ENCODE data around the gene TAOK1.
"Not testable (repeated sequence)": the region's sequence is repeated elsewhere in the genome, so short reads cannot be mapped to it uniquely, and the experiment has no call there.

The TAOK1 gene

DNA sequence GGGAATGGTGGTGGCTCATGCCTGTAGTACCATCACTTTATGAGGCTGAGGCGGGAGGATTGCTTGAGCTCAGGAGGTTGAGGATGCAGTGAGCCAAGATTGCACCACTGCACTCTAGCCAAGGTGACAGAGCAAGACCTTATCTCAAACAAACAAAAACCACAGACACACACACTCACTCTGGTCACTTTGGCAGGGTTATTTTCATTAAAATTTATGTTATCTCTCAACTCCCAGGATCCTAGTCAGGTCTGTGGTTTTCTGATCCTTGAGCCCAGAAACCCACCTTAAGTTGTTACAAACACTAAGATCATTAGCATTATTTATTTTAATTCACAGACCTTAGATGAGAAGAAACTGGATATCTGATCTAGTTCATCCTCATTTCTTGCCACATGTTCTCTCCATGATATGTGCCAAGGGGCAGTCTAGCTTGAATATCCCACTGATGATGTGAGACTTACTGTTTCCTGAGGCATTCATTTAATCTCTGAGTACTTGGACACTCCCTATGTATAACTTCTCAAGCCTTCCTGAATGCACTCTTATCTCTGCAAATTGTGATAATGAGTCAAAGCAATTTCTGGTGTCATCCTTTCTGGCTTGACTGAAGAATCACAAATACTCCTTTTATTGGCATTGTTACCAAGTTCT lies 167.0 kb downstream of the TAOK1 start:
- TF ChIP-seq, protein P1, sequence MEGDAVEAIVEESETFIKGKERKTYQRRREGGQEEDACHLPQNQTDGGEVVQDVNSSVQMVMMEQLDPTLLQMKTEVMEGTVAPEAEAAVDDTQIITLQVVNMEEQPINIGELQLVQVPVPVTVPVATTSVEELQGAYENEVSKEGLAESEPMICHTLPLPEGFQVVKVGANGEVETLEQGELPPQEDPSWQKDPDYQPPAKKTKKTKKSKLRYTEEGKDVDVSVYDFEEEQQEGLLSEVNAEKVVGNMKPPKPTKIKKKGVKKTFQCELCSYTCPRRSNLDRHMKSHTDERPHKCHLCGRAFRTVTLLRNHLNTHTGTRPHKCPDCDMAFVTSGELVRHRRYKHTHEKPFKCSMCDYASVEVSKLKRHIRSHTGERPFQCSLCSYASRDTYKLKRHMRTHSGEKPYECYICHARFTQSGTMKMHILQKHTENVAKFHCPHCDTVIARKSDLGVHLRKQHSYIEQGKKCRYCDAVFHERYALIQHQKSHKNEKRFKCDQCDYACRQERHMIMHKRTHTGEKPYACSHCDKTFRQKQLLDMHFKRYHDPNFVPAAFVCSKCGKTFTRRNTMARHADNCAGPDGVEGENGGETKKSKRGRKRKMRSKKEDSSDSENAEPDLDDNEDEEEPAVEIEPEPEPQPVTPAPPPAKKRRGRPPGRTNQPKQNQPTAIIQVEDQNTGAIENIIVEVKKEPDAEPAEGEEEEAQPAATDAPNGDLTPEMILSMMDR (conservative IDR thresholded peaks at IDR 0.05; ENCODE audit: low read depth, low read length) = no peak
- no peak overlapping the region for H3K4me3 ChIP-seq (ENCODE audit: low read length)
- DNase-seq (ENCODE audit: low read depth) = no peak

DNA sequence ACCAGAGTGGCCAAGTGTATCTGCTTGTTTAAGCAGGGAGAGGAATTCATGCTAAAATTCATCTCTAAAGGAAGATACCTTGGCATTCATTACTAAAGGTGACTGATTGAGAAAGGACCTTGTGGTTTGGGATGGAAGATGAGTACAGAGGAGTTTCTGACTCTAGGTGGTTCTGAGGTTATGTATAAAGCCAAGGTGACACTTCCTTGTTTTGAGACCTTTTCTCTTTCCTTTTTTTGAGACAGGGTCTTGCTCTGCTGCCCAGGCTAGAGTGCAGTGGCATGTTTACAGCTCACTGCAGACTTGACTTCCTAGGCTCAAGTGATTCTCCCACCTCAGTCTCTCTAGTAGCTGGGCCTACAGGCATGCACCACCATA lies 167.6 kb downstream of the TAOK1 start:
- TF ChIP-seq, protein P1 (conservative IDR thresholded peaks at IDR 0.05; ENCODE audit: low read depth, low read length) = no peak
- DNase-seq (ENCODE audit: low read depth) = no peak
- H3K4me3 ChIP-seq (ENCODE audit: low read length) = no peak overlapping the region

DNA sequence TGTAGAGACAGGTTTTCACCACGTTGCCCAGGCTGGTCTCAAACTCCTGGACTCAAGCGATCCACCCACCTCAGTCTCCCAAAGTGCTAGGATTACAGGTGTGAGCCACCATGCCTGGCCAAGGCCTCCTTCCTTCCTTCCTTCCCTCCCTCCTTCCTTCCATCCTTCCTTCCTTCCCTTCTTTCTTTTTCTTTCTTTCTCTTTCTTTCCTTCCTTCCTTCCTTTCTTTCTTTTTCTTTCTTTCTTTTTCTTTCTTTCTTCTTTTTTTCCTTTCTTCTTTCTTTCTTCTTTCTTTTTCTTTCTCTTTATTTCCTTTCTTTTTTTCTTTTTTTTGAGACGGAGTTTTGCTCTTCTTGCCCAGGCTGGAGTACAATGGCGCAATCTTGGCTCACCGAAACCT lies 168.0 kb downstream of the TAOK1 start:
- not testable (repeated sequence) for H3K4me3 ChIP-seq (ENCODE audit: low read length); DNase-seq (ENCODE audit: low read depth)

DNA sequence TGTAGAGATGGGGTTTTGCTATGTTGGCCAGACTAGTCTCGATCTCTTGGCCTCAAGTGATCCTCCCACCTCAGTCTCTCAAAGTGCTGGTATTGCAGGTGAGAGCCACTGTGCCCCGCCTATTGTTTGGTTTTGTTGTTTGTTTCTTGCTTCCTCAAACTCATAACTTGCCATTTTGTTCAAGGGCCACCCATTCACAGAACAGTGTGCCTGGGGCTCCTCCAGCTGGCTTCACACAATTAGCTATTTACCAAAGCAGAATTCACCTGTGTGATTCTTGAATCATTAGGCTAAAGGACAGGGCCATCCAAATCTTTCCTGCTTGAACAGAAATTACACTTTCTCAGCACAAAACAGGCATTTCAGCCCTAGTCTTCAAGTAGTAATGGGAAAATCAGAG lies 169.5 kb downstream of the TAOK1 start:
- DNase-seq (ENCODE audit: low read depth) = no peak
- no peak overlapping the region for H3K4me3 ChIP-seq (ENCODE audit: low read length)

DNA sequence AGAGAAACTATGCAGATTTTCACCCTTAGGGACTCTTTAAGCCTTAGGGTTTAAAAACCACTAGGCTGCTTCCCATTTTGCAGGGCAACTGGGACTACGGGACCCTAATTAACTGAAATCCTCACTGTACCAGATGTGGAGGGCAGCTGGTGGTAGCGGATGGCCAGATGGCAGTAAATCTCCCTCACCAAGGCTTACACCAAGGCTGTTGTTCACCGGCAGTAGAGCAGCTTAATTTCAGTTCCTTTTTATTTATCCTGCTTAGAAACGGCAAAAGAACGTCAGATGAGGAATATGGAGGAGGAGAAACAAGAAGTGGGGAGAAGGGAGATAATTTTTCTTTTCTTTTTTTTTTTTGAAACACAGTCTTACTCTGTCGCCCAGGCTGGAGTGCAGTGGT lies 170.2 kb downstream of the TAOK1 start:
- H3K4me3 ChIP-seq (ENCODE audit: low read length) = no peak overlapping the region
- TF ChIP-seq, protein P1 (conservative IDR thresholded peaks at IDR 0.05; ENCODE audit: low read depth, low read length) = no peak
- DNase-seq (ENCODE audit: low read depth) = no peak

More for the DNA sequence above, 169.5 kb downstream of the TAOK1 start:
- TF ChIP-seq, protein P1 (conservative IDR thresholded peaks at IDR 0.05; ENCODE audit: low read depth, low read length) = no peak

DNA sequence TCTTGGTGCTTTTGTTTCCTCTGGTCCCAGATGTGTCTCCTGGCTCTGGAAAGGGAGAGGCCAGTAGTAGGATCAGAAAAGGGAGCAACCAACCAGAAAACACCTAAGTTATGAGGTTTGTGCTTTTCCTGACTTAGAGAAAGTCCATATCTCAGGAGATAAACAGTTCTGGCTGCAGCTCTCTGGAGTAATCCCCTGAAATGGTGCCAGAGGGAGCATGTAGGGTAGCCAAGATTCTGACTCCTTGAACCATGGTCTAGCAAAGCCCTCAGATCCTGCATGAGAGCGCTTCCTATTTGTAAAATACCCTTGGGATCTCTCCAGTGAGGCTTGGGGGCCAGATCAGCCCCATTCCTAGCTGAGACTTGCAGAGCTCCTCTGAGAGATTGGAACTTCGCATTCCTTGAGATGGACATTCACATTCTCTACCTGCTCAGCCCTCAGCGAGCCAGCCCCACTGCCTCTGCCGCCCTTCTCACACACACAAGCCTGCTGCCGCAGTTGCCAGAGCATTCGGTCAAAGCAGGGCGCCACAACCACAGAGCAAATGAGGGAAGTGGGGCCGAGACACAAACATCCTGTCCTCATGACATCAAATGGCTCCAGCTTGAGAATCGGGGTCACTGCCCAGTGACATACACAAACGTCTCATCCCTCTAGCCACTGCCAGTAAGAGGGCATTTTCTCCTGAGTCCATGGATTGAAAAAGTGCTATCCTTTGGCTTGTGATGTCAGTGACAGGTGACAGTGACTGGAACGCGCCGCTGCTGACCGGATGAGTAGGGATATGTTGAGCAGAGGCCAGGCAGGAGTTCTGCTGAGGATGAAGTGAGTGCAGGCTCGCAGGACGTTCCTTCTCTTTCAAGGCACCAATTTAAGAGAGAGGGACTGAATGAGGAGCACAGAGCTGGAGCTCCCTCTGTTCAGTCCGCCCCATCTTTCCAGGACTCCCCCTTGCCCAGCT lies 171.7 kb downstream of the TAOK1 start:
- no peak for DNase-seq (ENCODE audit: low read depth)
- TF ChIP-seq, protein P1 (conservative IDR thresholded peaks at IDR 0.05; ENCODE audit: low read depth, low read length) = no peak
- no peak overlapping the region for H3K4me3 ChIP-seq (ENCODE audit: low read length)

DNA sequence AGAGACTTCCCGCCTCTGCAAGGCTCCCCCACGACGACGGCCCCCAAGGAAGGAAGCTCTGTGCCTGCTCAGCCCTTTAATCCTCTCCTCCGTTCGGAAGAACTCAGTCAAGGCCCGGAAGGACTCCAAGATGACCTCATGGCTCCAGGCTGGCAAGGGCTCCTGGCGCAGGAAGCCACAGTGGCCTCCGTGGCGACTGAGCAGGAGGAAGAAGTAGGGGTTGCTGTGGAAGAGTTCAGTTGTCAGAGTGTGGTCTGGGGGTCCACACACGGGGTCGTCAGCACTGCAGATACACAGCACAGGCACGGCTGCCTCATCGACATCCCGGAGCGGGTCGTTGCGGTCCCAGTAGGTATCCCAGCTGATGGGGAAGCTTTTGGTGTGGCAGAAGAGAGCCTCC lies 172.5 kb downstream of the TAOK1 start:
- no peak overlapping the region for H3K4me3 ChIP-seq (ENCODE audit: low read length)
- TF ChIP-seq, protein P1 (conservative IDR thresholded peaks at IDR 0.05; ENCODE audit: low read depth, low read length) = no peak
- no peak for DNase-seq (ENCODE audit: low read depth)
